RWPE2 (cell line): Measurements from ENCODE around the gene DST.

Source experiments
- ATAC-seq: fragments of 200-7000 bp; cut with Tn5 transposase; 3 replicates; pipeline ENCODE4 v1.9.1; 2021; ENCODE audit warnings: low read depth
- DNase-seq: peaks from one replicate; pipeline ENCODE4 v3.0.0-alpha.2; 2020; ENCODE audit warnings: low spot score
- H3K27ac ChIP-seq: fragments of 450-650 bp; 2 replicates; pipeline ENCODE4 v1.5.1; 2017; ENCODE audit warnings: mild to moderate bottlenecking; ENCODE audit not compliant: poor library complexity, severe bottlenecking
- H3K27me3 ChIP-seq: fragments of 250-450 bp; sonication (Bioruptor Pico); 2 replicates; pipeline ENCODE4 v1.5.1; 2021; ENCODE audit warnings: mild to moderate bottlenecking, moderate library complexity; ENCODE audit not compliant: insufficient read depth, poor library complexity, severe bottlenecking
- H3K36me3 ChIP-seq: fragments of 250-450 bp; sonication (Bioruptor Pico); 2 replicates; pipeline ENCODE4 v1.5.1; 2020; ENCODE audit warnings: low read depth, mild to moderate bottlenecking, moderate library complexity
- H3K4me1 ChIP-seq: fragments of 250-450 bp; sonication (Bioruptor Pico); 2 replicates; pipeline ENCODE4 v1.5.1; 2021; ENCODE audit warnings: mild to moderate bottlenecking, moderate library complexity; ENCODE audit not compliant: insufficient read depth, poor library complexity, severe bottlenecking
- H3K4me3 ChIP-seq: fragments of 250-450 bp; sonication (Bioruptor Pico); 2 replicates; pipeline ENCODE4 v1.5.1; 2021; ENCODE audit warnings: mild to moderate bottlenecking, moderate library complexity; ENCODE audit not compliant: severe bottlenecking
- H3K9me3 ChIP-seq: fragments of 250-450 bp; sonication (Bioruptor Pico); 2 replicates; pipeline ENCODE4 v1.5.1; 2021; ENCODE audit warnings: mild to moderate bottlenecking, moderate library complexity; ENCODE audit not compliant: severe bottlenecking
- TF ChIP-seq, protein P1 (sequence below): fragments of 450-650 bp; IDR thresholded peaks from one replicate; pipeline ENCODE4 v1.5.1; 2017; ENCODE audit warnings: mild to moderate bottlenecking, moderate library complexity; ENCODE audit not compliant: poor library complexity, severe bottlenecking

DST gene

DNA sequence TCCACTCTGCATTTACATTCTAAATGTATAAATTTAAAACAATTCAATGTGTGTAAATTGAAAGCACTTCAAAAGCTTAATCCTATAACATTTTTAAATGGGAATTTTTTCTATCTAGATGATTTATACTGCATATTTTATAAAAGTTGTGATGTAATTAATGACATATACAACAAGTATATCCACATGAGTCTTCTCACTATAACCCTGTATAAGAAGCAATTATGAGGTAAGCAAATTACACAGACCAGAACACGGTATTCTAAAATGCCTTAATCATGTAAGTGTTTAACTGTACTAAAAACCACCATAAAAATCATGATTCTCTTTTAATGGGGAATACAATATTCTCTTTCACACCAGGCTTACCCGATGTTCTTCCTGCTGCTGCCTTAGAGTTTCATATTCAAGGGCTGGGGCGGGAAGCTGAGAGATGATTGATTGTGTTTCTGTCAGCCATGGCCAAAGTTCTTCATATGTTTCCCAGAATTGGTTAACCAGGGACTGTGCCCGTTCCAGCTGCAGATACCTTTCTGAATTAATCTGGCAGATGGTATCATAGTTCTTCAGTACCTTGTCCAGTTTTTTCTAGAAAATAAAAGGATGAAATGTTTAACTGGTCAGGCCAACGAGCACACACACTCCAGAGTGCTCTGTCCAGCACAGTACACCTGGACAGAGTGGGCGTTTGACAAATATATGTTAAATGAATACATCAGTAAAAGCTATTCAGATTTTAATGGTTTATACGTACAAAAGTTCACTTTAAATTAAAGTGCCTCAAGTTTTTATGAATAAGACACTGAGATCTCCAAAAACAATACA, 127.4 kb downstream of the DST start:
- ATAC-seq (no peak), DNase-seq (no peak)
- H3K27me3 ChIP-seq: no peaks in the 10 kb centered on the region
- no peak overlapping the region for H3K27ac ChIP-seq
- peaks cover 67% of the 10 kb centered on the region for H3K36me3 ChIP-seq
- no peaks in the 10 kb centered on the region for H3K4me1 ChIP-seq
- TF ChIP-seq, protein P1, sequence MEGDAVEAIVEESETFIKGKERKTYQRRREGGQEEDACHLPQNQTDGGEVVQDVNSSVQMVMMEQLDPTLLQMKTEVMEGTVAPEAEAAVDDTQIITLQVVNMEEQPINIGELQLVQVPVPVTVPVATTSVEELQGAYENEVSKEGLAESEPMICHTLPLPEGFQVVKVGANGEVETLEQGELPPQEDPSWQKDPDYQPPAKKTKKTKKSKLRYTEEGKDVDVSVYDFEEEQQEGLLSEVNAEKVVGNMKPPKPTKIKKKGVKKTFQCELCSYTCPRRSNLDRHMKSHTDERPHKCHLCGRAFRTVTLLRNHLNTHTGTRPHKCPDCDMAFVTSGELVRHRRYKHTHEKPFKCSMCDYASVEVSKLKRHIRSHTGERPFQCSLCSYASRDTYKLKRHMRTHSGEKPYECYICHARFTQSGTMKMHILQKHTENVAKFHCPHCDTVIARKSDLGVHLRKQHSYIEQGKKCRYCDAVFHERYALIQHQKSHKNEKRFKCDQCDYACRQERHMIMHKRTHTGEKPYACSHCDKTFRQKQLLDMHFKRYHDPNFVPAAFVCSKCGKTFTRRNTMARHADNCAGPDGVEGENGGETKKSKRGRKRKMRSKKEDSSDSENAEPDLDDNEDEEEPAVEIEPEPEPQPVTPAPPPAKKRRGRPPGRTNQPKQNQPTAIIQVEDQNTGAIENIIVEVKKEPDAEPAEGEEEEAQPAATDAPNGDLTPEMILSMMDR: no peak
- H3K9me3 ChIP-seq: no peaks in the 10 kb centered on the region
- H3K4me3 ChIP-seq: no peak overlapping the region

DNA sequence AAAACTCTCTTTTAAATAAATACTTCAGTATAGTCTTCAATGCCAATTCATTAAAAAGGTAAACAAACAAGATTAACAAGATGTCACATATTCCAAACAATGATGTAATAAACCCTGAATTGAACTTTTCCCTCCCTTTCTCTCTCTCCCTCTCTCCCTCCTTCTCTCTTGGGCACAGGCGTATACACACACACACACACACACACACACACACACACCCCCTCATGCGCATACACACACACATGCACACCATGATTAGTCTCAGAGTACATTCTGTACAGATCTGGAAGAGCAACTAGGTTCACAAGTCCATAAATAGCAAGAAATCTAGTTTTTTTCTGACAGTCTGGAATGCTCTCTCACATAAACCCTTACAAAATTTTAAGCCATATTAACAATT, 128.3 kb downstream of the DST start:
- Histone ChIP-seq H3K4me1 (no peaks in the 10 kb centered on the region), H3K9me3 (no peaks in the 10 kb centered on the region), H3K36me3 (peaks cover 71% of the 10 kb centered on the region), H3K27me3 (no peaks in the 10 kb centered on the region), H3K27ac (no peak overlapping the region), H3K4me3 (no peak overlapping the region)
- DNase-seq: no peak
- no peak for ATAC-seq
- TF ChIP-seq, protein P1: no peak

DNA sequence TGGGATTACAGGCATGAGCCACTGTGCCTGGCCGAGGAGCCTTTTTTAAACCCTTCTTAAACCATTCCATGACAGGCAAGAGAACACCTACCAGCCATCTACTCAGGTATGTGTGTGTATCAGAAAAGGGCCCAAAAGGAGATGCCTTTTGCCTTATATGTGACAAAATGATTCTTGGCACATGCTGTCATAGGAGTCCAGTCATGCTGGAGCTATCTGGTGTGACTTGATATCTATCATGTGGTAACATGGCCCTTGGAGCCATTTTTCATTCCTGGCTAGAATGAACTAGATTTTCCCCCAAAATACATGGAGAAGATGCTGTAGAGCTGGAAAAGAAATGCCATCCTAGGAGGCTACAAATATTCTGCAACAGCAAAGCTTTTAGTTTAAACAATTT, 129.1 kb downstream of the DST start:
- no peak for ATAC-seq
- H3K36me3 ChIP-seq: peaks cover 79% of the 10 kb centered on the region

DNA sequence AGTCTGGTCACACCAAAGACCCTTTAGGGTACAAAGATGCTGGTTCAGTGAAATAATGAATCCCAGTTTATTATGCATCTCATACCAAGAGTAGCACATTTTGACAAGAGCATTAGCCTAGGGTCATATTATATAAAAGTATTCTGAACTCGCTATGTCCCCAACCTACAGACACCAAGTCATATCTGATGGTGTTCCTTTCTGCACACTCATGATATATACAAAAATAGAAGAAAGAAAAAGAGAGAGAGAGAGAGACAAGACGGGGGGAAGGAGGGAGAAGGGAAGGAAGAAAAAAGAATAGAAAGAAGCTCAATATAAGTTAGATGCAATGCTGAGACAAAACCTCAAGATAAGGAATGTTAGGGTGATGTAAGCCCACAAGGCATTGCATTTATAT, 131.1 kb downstream of the DST start:
- no peak for ATAC-seq

More for the DNA sequence above, 129.1 kb downstream of the DST start:
- Histone ChIP-seq H3K9me3 (no peaks in the 10 kb centered on the region), H3K27me3 (no peaks in the 10 kb centered on the region), H3K27ac (no peak overlapping the region), H3K4me1 (no peaks in the 10 kb centered on the region), H3K4me3 (no peak overlapping the region)
- no peak for DNase-seq
- TF ChIP-seq, protein P1: no peak

More for the DNA sequence above, 131.1 kb downstream of the DST start:
- TF ChIP-seq, protein P1: no peak
- DNase-seq: no peak
- no peak overlapping the region for H3K27ac ChIP-seq
- no peaks in the 10 kb centered on the region for H3K9me3 ChIP-seq
- peaks cover 80% of the 10 kb centered on the region for H3K36me3 ChIP-seq
- H3K4me3 ChIP-seq: no peak overlapping the region
- no peaks in the 10 kb centered on the region for H3K4me1 ChIP-seq
- H3K27me3 ChIP-seq: no peaks in the 10 kb centered on the region
